ENCODE results near the gene C11orf21.

Gene C11orf21

GRCh38 chr11:2252018-2252417 lies 49.7 kb downstream of the C11orf21 start:
- H3K4me3 ChIP-seq (ENCODE audit: low read length, poor library complexity, severe bottlenecking): no peak overlapping the region
- no peaks in the 10 kb centered on the region for H3K27me3 ChIP-seq (ENCODE audit: insufficient read depth, low read length, poor library complexity, severe bottlenecking)

DNA sequence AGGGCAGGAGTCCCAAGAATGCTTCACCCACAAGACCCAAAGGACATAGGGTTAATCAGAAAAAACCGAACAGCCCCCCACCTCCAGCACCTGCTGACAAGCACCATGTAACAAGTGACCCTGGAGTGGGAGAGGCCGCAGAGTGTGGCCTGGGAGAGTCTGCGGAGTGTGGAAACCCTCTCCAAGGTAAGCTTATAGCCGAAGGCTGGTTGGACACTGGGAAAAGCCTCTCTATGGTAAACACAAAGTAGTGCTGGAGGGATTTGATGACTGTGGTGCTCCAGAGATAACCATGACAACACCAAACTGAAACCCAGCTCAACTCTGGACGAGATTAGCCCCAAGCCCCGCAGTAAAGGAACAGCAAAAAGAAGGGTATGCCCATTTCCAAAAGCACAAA lies 50.6 kb downstream of the C11orf21 start:
- no peaks in the 10 kb centered on the region for H3K9me3 ChIP-seq (ENCODE audit: insufficient read depth, low read depth, low read length)
- no peaks in the 10 kb centered on the region for H3K9me2 ChIP-seq (replicated peaks; ENCODE audit: low read depth, low read length)
- no peaks in the 10 kb centered on the region for H3K36me3 ChIP-seq (ENCODE audit: insufficient read depth, low read length)
- H4K20me1 ChIP-seq (ENCODE audit: insufficient read depth, low read length, poor library complexity, severe bottlenecking): no peaks in the 10 kb centered on the region
- H3K4me2 ChIP-seq (ENCODE audit: low read depth, low read length, poor library complexity, severe bottlenecking): no peak overlapping the region
- H3K79me2 ChIP-seq (ENCODE audit: insufficient read depth, low read length): no peaks in the 10 kb centered on the region
- no peaks in the 10 kb centered on the region for H3F3A ChIP-seq (ENCODE audit: low read depth)
- H3K9ac ChIP-seq (ENCODE audit: low read depth, low read length, poor library complexity, severe bottlenecking): no peak overlapping the region
- no peak for TF ChIP-seq EZH2phosphoT487 (IDR thresholded peaks at IDR 0.05; ENCODE audit: borderline replicate concordance)
- TF ChIP-seq, protein P1, sequence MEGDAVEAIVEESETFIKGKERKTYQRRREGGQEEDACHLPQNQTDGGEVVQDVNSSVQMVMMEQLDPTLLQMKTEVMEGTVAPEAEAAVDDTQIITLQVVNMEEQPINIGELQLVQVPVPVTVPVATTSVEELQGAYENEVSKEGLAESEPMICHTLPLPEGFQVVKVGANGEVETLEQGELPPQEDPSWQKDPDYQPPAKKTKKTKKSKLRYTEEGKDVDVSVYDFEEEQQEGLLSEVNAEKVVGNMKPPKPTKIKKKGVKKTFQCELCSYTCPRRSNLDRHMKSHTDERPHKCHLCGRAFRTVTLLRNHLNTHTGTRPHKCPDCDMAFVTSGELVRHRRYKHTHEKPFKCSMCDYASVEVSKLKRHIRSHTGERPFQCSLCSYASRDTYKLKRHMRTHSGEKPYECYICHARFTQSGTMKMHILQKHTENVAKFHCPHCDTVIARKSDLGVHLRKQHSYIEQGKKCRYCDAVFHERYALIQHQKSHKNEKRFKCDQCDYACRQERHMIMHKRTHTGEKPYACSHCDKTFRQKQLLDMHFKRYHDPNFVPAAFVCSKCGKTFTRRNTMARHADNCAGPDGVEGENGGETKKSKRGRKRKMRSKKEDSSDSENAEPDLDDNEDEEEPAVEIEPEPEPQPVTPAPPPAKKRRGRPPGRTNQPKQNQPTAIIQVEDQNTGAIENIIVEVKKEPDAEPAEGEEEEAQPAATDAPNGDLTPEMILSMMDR (conservative IDR thresholded peaks at IDR 0.05; ENCODE audit: low read length): no peak
- H3K4me3 ChIP-seq (ENCODE audit: low read length, poor library complexity, severe bottlenecking): no peak overlapping the region
- no peaks in the 10 kb centered on the region for H3K4me1 ChIP-seq (ENCODE audit: insufficient read depth, low read length, poor library complexity, severe bottlenecking)
- no peaks in the 10 kb centered on the region for H3K27me3 ChIP-seq (ENCODE audit: insufficient read depth, low read length, poor library complexity, severe bottlenecking)
- no peak overlapping the region for H2AFZ ChIP-seq (ENCODE audit: low read length)

More at GRCh38 chr11:2252018-2252417, 49.7 kb downstream of the C11orf21 start:
- H4K20me1 ChIP-seq (ENCODE audit: insufficient read depth, low read length, poor library complexity, severe bottlenecking): no peaks in the 10 kb centered on the region
- H3F3A ChIP-seq (ENCODE audit: low read depth): no peaks in the 10 kb centered on the region
- H3K9me2 ChIP-seq (replicated peaks; ENCODE audit: low read depth, low read length): no peaks in the 10 kb centered on the region
- no peaks in the 10 kb centered on the region for H3K9me3 ChIP-seq (ENCODE audit: insufficient read depth, low read depth, low read length)
- no peak overlapping the region for H3K9ac ChIP-seq (ENCODE audit: low read depth, low read length, poor library complexity, severe bottlenecking)
- TF ChIP-seq, protein P1 (conservative IDR thresholded peaks at IDR 0.05; ENCODE audit: low read length): no peak
- TF ChIP-seq EZH2phosphoT487 (IDR thresholded peaks at IDR 0.05; ENCODE audit: borderline replicate concordance): no peak
- no peaks in the 10 kb centered on the region for H3K79me2 ChIP-seq (ENCODE audit: insufficient read depth, low read length)
- no peaks in the 10 kb centered on the region for H3K36me3 ChIP-seq (ENCODE audit: insufficient read depth, low read length)
- H2AFZ ChIP-seq (ENCODE audit: low read length): no peak overlapping the region
- no peak overlapping the region for H3K4me2 ChIP-seq (ENCODE audit: low read depth, low read length, poor library complexity, severe bottlenecking)
- no peaks in the 10 kb centered on the region for H3K4me1 ChIP-seq (ENCODE audit: insufficient read depth, low read length, poor library complexity, severe bottlenecking)

DNA sequence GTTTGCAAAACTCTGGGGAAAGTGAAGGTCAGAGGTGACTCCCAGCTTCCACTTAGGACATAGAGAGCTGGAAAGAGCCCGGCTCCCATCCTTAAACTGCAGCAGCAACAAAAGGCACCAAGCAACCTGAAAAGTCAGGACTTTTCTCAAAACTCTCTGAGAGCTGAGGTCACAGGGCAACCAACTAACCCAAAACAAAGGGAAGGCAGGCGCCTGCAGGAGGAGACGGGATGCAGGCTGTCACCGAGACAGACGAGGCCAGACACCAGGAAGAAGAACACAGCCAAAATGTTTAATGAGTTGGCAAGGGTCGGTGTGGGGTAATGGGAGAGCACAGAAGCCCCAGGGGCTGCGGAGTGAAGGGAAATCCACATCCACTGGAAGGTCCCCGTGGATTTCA lies 51.2 kb downstream of the C11orf21 start:
- Histone ChIP-seq H3K36me3 (ENCODE audit: insufficient read depth, low read length) (no peaks in the 10 kb centered on the region), H3K9ac (ENCODE audit: low read depth, low read length, poor library complexity, severe bottlenecking) (no peak overlapping the region), H3K4me3 (ENCODE audit: low read length, poor library complexity, severe bottlenecking) (no peak overlapping the region), H3K4me2 (ENCODE audit: low read depth, low read length, poor library complexity, severe bottlenecking) (no peak overlapping the region), H3K27me3 (ENCODE audit: insufficient read depth, low read length, poor library complexity, severe bottlenecking) (no peaks in the 10 kb centered on the region), H3K9me2 (replicated peaks; ENCODE audit: low read depth, low read length) (no peaks in the 10 kb centered on the region), H3F3A (ENCODE audit: low read depth) (no peaks in the 10 kb centered on the region), H3K4me1 (ENCODE audit: insufficient read depth, low read length, poor library complexity, severe bottlenecking) (no peaks in the 10 kb centered on the region), H3K79me2 (ENCODE audit: insufficient read depth, low read length) (no peaks in the 10 kb centered on the region), H2AFZ (ENCODE audit: low read length) (no peak overlapping the region), H4K20me1 (ENCODE audit: insufficient read depth, low read length, poor library complexity, severe bottlenecking) (no peaks in the 10 kb centered on the region), H3K9me3 (ENCODE audit: insufficient read depth, low read depth, low read length) (no peaks in the 10 kb centered on the region)
- TF ChIP-seq, protein P1 (conservative IDR thresholded peaks at IDR 0.05; ENCODE audit: low read length): no peak
